HepG2 (cell line): ENCODE data around the gene ZNF683. TPM values are rescaled to one million over a fixed set of nuclear protein-coding genes. Genes with fewer than 3 reads are reported as not detected.
A peak's percentile ranks its signal among the peaks of the same experiment; 100 is the strongest.
"Not testable (repeated sequence)": the region's sequence is repeated elsewhere in the genome, so short reads cannot be mapped to it uniquely, and the experiment has no call there.

Experiments
- ATAC-seq: fragments of 200-7000 bp; cut with Tn5 transposase; 3 replicates; pipeline ENCODE4 v1.9.1; 2020; ENCODE audit warnings: mild to moderate bottlenecking, moderate library complexity
- BruUV-seq: library from RNA; stranded (reverse); fragments of 400-500 nt; replicated peaks from 2 replicates; lab custom pipeline; 2021; lab: Mats Ljungman, UMichigan
- CTCF ChIA-PET: fragments of 300-600 bp; formaldehyde crosslinking; extraction: SDS; loops from one replicate; lab custom pipeline; 2021; ENCODE audit warnings: low total read pairs, inconsistent platforms, low intra/inter-chr PET ratio; lab: Yijun Ruan, JAX
- POLR2A ChIA-PET: fragments of 350-600 bp; sonication (Branson Sonifier 250); formaldehyde crosslinking; loops from one replicate; lab custom pipeline; 2020; ENCODE audit warnings: antibody characterized with exemption, inconsistent platforms; lab: Yijun Ruan, JAX
- DNase-seq: peaks from one replicate; pipeline ENCODE4 v3.0.0-alpha.2; 2015; ENCODE audit warnings: low spot score
- FAIRE-seq: peaks from 3 replicates; lab custom pipeline; 2011; peaks lifted over from hg19 to GRCh38; lab: Jason Lieb, UNC
- H2AFZ ChIP-seq: one replicate; pipeline ENCODE4 v1.6.1; 2011; ENCODE audit warnings: low read length, inconsistent platforms
- H3K27ac ChIP-seq: fragments of 300-600 bp; 3 replicates; pipeline ENCODE4 v1.8.0; 2011; ENCODE audit warnings: mixed run types, mild to moderate bottlenecking, mixed read lengths, low read length, inconsistent platforms; ENCODE audit not compliant: insufficient read depth; ENCODE audit errors: extremely low read length
- H3K27me3 ChIP-seq, 2 experiments: fragments of 200-600 bp in 1 of 2; 2 replicates in 1 of 2; 3 replicates in 1 of 2; pipeline versions ENCODE4 v1.6.0 to v1.8.0; 2011; ENCODE audit warnings: low read length in 2 of 2, mild to moderate bottlenecking in 2 of 2, moderate library complexity in 2 of 2, inconsistent platforms in 1 of 2; ENCODE audit not compliant: insufficient read depth in 2 of 2, control insufficient read depth in 1 of 2
- H3K36me3 ChIP-seq, 2 experiments: fragments of 200-600 bp in 1 of 2; replicated peaks in 1 of 2; 2 replicates in 1 of 2; 3 replicates in 1 of 2; pipeline versions ENCODE4 v1.5.1 to v1.8.0; 2011; ENCODE audit warnings: low read length in 2 of 2, inconsistent platforms in 1 of 2; ENCODE audit not compliant: insufficient read depth in 2 of 2, control insufficient read depth in 1 of 2
- H3K4me1 ChIP-seq: 2 replicates; pipeline ENCODE4 v1.5.1; 2012; ENCODE audit warnings: low read length, inconsistent platforms; ENCODE audit not compliant: insufficient read depth
- H3K4me2 ChIP-seq: 2 replicates; pipeline ENCODE4 v1.6.0; 2011; ENCODE audit warnings: low read depth, low read length, inconsistent platforms
- H3K4me3 ChIP-seq, 3 experiments: fragments of 200-600 bp in 1 of 3; sonication (generic), shearing (Covaris generic) in 1 of 3; replicated peaks in 1 of 3; 2 replicates each; pipeline ENCODE4 v1.5.1; 2011 to 2016; ENCODE audit warnings: low read length in 3 of 3, inconsistent platforms in 2 of 3, low read depth in 2 of 3, mild to moderate bottlenecking in 2 of 3, control low read depth in 1 of 3, mixed read lengths in 1 of 3; ENCODE audit not compliant: insufficient read depth in 1 of 3
- H3K79me2 ChIP-seq: one replicate; pipeline ENCODE4 v1.6.1; 2011; ENCODE audit warnings: low read length, inconsistent platforms; ENCODE audit not compliant: insufficient read depth
- H3K9ac ChIP-seq: 2 replicates; pipeline ENCODE4 v1.6.0; 2011; ENCODE audit warnings: mild to moderate bottlenecking, low read depth, low read length, inconsistent platforms; ENCODE audit not compliant: insufficient read depth
- H3K9me3 ChIP-seq: 2 replicates; pipeline ENCODE4 v1.5.1; 2012; ENCODE audit warnings: mild to moderate bottlenecking, low read length
- H4K20me1 ChIP-seq: 2 replicates; pipeline ENCODE4 v1.6.0; 2011; ENCODE audit warnings: inconsistent platforms, mild to moderate bottlenecking, low read length, moderate library complexity; ENCODE audit not compliant: insufficient read depth
- AGO1 ChIP-seq: fragments of 200-400 bp; formaldehyde crosslinking; IDR thresholded peaks from 2 replicates; pipeline ENCODE4 v1.6.1; 2017; ENCODE audit warnings: mild to moderate bottlenecking, low read depth, low read length, moderate library complexity; ENCODE audit not compliant: poor library complexity, severe bottlenecking
- CEBPB ChIP-seq: IDR thresholded peaks from 2 replicates; pipeline ENCODE4 v1.6.1; 2011; ENCODE audit warnings: low read depth, low read length, improper control_type of control experiment, borderline replicate concordance
- SNAPC2 ChIP-seq: sonication (generic); formaldehyde crosslinking; IDR thresholded peaks from 2 replicates; pipeline ENCODE4 v1.8.1; 2022; ENCODE audit warnings: mild to moderate bottlenecking, missing genetic modification reagents
- WGBS: methylation state at CpG from one replicate; pipeline ENCODE4 v1.1.6; 2017; ENCODE audit warnings: low lambda C conversion rate; 5-methylcytosine and 5-hydroxymethylcytosine counted together
- in situ Hi-C: cut with HindIII; loops from 2 replicates; pipeline ENCODE4 v1.10.0; 2017; ENCODE audit warnings: low pct_unique_long_range_greater_than_20kb; ENCODE audit not compliant: extremely low pct_ligation_motif_present
- intact Hi-C: fragments of 100-400 bp; cut with micrococcal nuclease; formaldehyde crosslinking; loops from one replicate; pipeline ENCODE4 v1.10.0; 2022; ENCODE audit not compliant: unreplicated experiment
- polyA plus RNA-seq, 8 experiments: library from polyadenylated mRNA; depleted of rRNA in 3 of 8; stranded (reverse) in 7 of 8; unstranded in 1 of 8; fragments of >200 nt; fragmentation: Illumina TruSeq in 4 of 8; extraction: Trizol in 4 of 8; gene quantifications; 2 replicates each; pipeline versions ENCODE4 v1.2.1 to v1.2.3, GENCODE V29; 2011 to 2016; ENCODE audit warnings: low read depth in 4 of 8, missing spikeins in 1 of 8, mixed read lengths in 1 of 8; ENCODE audit not compliant: insufficient read depth in 1 of 8
- total RNA-seq, 5 experiments: library from RNA; depleted of rRNA; stranded (reverse); fragments of >200 nt; fragmentation: Illumina TruSeq; extraction: Trizol; gene quantifications; 2 replicates each; pipeline ENCODE4 v1.2.3, GENCODE V29; 2016; ENCODE audit warnings: low read depth in 1 of 5
- TF ChIP-seq, protein P1 (sequence below): sonication (generic); IDR thresholded peaks from 2 replicates; pipeline ENCODE4 v1.6.1; 2016; ENCODE audit warnings: low read depth, borderline replicate concordance

ZNF683 gene
- total and polyA plus RNA-seq, 2 of the 13 experiments (the other 11 are each of a cell fraction or from before 2014, with no cell fraction given) = not detected

DNA sequence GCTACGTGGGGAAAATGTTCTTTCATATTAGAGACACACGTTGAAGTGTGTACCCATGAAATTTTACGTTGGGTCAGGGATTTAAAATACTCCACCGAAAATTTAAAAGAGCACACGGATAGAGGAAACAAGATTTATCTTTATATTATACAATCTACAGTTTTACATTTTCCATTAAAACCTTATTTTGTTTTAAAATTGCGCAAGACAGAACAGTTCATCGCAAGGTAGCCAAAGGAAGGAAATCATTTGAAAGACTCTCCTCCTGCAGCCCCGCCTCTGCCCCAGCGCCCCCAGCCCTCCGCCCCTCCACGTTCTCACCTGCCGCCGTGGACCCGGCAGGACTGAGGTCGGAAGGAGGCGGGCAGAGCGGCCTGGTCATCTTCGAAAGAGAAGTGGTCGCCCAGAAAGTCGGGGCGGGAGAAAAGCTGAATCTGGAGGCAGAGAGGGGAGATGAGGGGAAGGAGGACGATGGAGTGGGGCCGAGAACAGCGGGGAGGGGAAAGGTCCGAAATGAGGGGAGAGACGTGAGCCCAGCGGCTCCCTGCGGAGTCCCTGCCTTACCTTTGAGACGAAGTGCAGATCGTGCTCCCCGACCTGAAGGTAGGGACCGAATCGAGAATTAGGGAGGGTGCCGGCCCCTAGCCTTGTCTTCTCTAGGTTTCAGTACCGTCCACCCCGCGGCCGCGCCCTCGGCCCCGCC is 36.6 kb downstream of the ZNF683 start:
- CTCF ChIA-PET = no interaction called here
- H3K4me2 ChIP-seq = no peak overlapping the region
- H3K9me3 ChIP-seq = no peaks in the 10 kb centered on the region
- H3K27me3 ChIP-seq = no peaks in the 10 kb centered on the region
- H3K27ac ChIP-seq = no peak overlapping the region
- peaks cover 23% of the 10 kb centered on the region for H3K4me1 ChIP-seq
- no peak for DNase-seq
- no peak overlapping the region for H3K4me3 ChIP-seq
- H3K79me2 ChIP-seq = no peaks in the 10 kb centered on the region
- no peak for FAIRE-seq
- POLR2A ChIA-PET = no interaction called here
- no peak overlapping the region for H3K9ac ChIP-seq
- no peaks in the 10 kb centered on the region for H4K20me1 ChIP-seq
- H2AFZ ChIP-seq = no peak overlapping the region
- BruUV-seq = no TSS peak
- WGBS = 89% methylated on average over 41 of the region's 41 CpGs
- no peak for ATAC-seq
- in situ Hi-C loops (no loop called here), intact Hi-C loops (no loop called here)
- TF ChIP-seq SNAPC2 (CRISPR knock-in tag) (no peak), AGO1 (peak; percentile 6), CEBPB (peak; percentile 78)
- TF ChIP-seq, protein P1, sequence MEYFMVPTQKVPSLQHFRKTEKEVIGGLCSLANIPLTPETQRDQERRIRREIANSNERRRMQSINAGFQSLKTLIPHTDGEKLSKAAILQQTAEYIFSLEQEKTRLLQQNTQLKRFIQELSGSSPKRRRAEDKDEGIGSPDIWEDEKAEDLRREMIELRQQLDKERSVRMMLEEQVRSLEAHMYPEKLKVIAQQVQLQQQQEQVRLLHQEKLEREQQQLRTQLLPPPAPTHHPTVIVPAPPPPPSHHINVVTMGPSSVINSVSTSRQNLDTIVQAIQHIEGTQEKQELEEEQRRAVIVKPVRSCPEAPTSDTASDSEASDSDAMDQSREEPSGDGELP = no peak
- no peaks in the 10 kb centered on the region for H3K36me3 ChIP-seq

DNA sequence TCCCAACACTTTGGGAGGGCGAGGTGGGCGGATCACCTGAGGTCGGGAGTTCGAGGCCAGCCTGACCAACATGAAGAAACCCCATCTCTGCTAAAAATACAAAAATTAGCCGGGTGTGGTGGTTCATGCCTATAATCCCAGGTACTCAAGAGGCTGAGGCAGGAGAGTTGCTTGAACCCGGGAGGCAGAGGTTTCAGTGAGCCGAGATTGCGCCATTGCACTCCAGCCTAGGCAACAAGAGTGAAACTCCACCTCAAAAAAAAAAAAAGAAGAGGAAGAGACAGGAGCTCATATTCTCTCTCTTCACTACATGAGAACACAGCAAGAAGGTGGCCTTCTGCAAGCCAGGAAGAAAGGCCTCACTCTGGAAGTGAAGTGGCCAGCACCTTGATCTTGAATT is 39.2 kb downstream of the ZNF683 start:
- H3K27me3 ChIP-seq, H2AFZ ChIP-seq, intact Hi-C loops, H3K36me3 ChIP-seq, H3K9me3 ChIP-seq, ATAC-seq, FAIRE-seq, H3K79me2 ChIP-seq, H4K20me1 ChIP-seq, CTCF ChIA-PET, BruUV-seq, in situ Hi-C loops, H3K4me3 ChIP-seq, H3K4me2 ChIP-seq, H3K27ac ChIP-seq, H3K9ac ChIP-seq, DNase-seq: not testable (repeated sequence)
- 82% methylated on average over 8 of the region's 8 CpGs for WGBS
- H3K4me1 ChIP-seq = peaks cover 16% of the 10 kb centered on the region
- POLR2A ChIA-PET = interaction anchor here (1.4 to 2.1 kb wide), 2 partner anchors 17 to 26 kb away, joined by 4 read pairs; no protein-coding TSS in a partner anchor
